ENCODE results near the gene DEFB118. TPM values are rescaled to one million over a fixed set of nuclear protein-coding genes. Genes with fewer than 3 reads are reported as not detected.
"Not testable (repeated sequence)": the region's sequence is repeated elsewhere in the genome, so short reads cannot be mapped to it uniquely, and the experiment has no call there.

Gene DEFB118, protein sequence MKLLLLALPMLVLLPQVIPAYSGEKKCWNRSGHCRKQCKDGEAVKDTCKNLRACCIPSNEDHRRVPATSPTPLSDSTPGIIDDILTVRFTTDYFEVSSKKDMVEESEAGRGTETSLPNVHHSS
- total RNA-seq: not detected in 2 replicates

DNA sequence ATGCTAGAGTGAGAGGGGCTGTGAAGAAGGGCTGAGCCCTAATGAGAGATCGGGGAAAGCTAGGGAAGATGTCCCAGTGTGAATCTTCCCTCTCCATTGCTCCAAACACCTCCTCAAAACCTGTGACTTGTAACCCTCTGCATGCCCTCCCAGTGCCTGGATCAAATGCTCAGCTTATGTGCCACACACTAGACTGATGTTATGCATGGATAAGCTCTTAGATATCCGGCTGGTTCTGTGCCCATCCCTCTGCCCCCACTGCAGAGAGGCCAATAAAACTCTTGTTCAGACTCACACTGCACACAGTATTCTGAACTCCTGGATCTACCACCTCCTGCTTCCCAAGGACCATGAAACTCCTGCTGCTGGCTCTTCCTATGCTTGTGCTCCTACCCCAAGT, at the start of gene DEFB118:
TSS of gene DEFB118 (plus strand) at position 301 of the 400 bp plus-strand sequence. CDS start at position 351, 50 bp downstream.
- Histone ChIP-seq H3K36me3 (ENCODE audit: control insufficient read depth, insufficient read depth, low read length) (no peaks in the 10 kb centered on the region), H3K4me3 (ENCODE audit: low read depth, low read length) (no peak within 1 kb of the TSS), H3K27me3 (ENCODE audit: control insufficient read depth, insufficient read depth, low read length) (no peaks in the 10 kb centered on the region)
- TF ChIP-seq, protein P1, sequence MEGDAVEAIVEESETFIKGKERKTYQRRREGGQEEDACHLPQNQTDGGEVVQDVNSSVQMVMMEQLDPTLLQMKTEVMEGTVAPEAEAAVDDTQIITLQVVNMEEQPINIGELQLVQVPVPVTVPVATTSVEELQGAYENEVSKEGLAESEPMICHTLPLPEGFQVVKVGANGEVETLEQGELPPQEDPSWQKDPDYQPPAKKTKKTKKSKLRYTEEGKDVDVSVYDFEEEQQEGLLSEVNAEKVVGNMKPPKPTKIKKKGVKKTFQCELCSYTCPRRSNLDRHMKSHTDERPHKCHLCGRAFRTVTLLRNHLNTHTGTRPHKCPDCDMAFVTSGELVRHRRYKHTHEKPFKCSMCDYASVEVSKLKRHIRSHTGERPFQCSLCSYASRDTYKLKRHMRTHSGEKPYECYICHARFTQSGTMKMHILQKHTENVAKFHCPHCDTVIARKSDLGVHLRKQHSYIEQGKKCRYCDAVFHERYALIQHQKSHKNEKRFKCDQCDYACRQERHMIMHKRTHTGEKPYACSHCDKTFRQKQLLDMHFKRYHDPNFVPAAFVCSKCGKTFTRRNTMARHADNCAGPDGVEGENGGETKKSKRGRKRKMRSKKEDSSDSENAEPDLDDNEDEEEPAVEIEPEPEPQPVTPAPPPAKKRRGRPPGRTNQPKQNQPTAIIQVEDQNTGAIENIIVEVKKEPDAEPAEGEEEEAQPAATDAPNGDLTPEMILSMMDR (IDR thresholded peaks at IDR 0.05; ENCODE audit: insufficient read depth, low read length, poor library complexity, severe bottlenecking): no peak
- DNase-seq (ENCODE audit: low read depth): no peak

DNA sequence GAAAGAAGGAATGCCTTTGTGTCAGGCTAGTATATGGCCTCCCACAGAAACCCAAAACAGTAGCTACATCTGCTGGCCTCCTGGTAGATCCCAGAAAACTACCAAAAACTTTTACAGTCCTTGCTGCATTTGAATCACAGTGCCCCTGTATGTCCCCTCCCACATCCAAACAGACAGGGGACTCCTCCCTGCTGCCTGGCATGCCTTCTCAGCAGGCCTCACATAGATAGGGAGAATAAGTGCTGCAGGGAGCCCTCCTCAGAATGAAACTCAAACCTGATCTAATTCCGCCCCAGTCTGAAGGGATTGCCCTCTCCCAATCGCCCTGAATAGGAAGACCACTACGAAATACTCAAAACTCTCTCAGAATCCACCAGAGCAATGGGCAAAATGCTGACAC, 45.9 kb upstream of the DEFB118 start:
- Histone ChIP-seq H3K4me3 (ENCODE audit: low read depth, low read length) (no peak overlapping the region), H3K27me3 (ENCODE audit: control insufficient read depth, insufficient read depth, low read length) (no peaks in the 10 kb centered on the region), H3K36me3 (ENCODE audit: control insufficient read depth, insufficient read depth, low read length) (no peaks in the 10 kb centered on the region)
- DNase-seq (ENCODE audit: low read depth): no peak
- TF ChIP-seq, protein P1 (IDR thresholded peaks at IDR 0.05; ENCODE audit: insufficient read depth, low read length, poor library complexity, severe bottlenecking): no peak

DNA sequence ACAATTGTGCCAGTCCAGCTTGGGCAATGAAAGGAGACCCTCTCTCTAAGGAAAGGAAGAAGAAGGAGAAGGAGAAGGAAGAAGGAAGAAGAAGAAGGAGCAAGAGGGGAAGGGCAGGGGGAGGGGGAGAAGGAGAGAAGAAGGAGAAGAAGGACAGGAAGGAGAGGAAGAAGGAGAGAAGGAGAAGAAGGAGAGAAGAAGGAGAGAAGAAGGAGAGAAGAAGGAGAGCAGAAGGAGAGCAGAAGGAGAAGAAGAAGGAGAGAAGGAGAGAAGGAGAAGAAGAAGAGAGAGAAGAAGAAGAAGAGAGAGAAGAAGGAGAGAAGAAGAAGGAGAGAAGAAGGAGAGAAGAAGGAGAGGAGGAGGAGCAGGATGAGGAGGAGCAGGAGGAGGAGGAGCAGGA, 37.5 kb upstream of the DEFB118 start:
- H3K27me3 ChIP-seq (ENCODE audit: control insufficient read depth, insufficient read depth, low read length): no peaks in the 10 kb centered on the region
- H3K4me3 ChIP-seq (ENCODE audit: low read depth, low read length): no peak overlapping the region
- DNase-seq (ENCODE audit: low read depth): no peak
- no peaks in the 10 kb centered on the region for H3K36me3 ChIP-seq (ENCODE audit: control insufficient read depth, insufficient read depth, low read length)
- TF ChIP-seq, protein P1 (IDR thresholded peaks at IDR 0.05; ENCODE audit: insufficient read depth, low read length, poor library complexity, severe bottlenecking): no peak

DNA sequence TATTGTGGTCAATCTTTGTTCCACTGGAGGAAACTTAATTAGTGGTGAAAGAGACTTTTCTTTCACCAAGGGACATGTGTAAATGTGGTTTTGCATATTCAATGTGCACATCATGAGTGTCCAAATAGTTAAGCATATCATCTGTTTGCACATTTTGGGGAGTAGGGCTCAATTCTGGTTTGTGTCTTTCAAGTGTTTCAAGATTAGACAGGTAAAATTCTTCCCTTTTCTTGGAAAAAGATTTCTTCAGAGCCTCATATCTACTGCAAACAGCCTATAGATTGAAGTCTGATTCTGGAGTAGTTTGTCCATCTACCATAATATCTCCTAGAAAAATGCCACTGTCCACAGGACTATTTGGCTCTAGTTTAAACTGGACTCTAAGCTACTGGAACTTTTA, 26.9 kb upstream of the DEFB118 start:
- no peak for DNase-seq (ENCODE audit: low read depth)
- TF ChIP-seq, protein P1 (IDR thresholded peaks at IDR 0.05; ENCODE audit: insufficient read depth, low read length, poor library complexity, severe bottlenecking): no peak
- no peaks in the 10 kb centered on the region for H3K27me3 ChIP-seq (ENCODE audit: control insufficient read depth, insufficient read depth, low read length)

DNA sequence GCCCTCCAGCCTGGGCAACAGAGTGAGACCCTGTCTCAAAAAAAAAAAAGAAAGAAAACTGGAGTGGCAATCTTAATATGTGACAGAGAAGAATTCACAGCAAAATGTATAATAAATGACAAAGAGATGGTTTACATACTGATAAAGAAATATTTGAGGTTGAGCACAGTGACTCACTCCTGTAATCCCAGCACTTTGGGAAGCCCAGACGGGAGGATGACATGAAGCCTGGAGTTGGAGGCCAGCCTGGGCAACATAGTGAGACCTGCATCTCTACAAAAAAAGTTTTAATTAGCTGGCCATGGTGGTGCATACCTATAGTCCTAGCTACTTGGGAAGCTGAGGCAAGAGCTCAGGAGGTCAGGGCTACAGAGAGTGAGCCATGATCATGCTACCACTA, 12.4 kb upstream of the DEFB118 start:
- no peak for DNase-seq (ENCODE audit: low read depth)
- TF ChIP-seq, protein P1 (IDR thresholded peaks at IDR 0.05; ENCODE audit: insufficient read depth, low read length, poor library complexity, severe bottlenecking): no peak
- Histone ChIP-seq H3K4me3 (ENCODE audit: low read depth, low read length) (no peak overlapping the region), H3K27me3 (ENCODE audit: control insufficient read depth, insufficient read depth, low read length) (no peaks in the 10 kb centered on the region), H3K36me3 (ENCODE audit: control insufficient read depth, insufficient read depth, low read length) (no peaks in the 10 kb centered on the region)

More for the DNA sequence above, 26.9 kb upstream of the DEFB118 start:
- no peak overlapping the region for H3K4me3 ChIP-seq (ENCODE audit: low read depth, low read length)
- no peaks in the 10 kb centered on the region for H3K36me3 ChIP-seq (ENCODE audit: control insufficient read depth, insufficient read depth, low read length)

DNA sequence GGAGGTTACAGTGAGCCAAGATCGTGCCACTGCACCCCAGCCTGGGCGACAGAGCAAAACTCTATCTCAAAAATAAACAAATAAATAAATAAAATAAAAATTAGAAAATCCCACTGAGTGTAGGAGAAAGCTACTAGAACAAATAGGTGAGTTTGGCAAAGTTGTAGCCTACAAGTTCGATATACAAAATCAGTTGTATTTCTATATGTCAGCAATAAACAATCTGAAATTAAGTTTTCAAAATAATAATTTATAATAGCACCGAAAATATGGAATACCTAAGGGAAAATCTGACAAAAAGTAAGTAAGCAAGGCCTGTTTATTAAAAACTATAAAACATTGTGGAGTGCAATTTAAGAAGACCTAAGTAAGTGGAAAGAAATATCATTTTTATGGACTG, 5.1 kb upstream of the DEFB118 start:
- no peak overlapping the region for H3K4me3 ChIP-seq (ENCODE audit: low read depth, low read length)
- TF ChIP-seq, protein P1 (IDR thresholded peaks at IDR 0.05; ENCODE audit: insufficient read depth, low read length, poor library complexity, severe bottlenecking): no peak
- H3K36me3 ChIP-seq (ENCODE audit: control insufficient read depth, insufficient read depth, low read length): no peaks in the 10 kb centered on the region
- no peak for DNase-seq (ENCODE audit: low read depth)
- no peaks in the 10 kb centered on the region for H3K27me3 ChIP-seq (ENCODE audit: control insufficient read depth, insufficient read depth, low read length)

DNA sequence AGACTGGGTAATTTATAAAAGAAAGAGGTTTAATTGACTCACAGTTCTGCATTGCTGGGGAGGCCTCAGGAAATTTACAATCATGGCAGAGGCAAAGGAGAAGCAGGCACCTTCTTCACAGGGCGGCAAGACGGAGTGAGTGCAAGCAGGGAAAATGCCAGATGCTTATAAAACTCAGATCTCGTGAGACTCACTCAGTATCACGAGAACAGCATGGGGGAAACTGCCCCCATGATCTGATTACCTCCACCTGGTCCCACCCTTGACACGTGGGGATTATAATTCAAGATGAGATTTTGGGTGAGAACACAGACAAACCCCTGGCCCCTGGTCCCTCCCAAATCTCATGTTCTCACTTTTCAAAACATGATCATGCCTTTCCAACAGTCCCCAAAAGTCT, 4.1 kb upstream of the DEFB118 start:
- H3K27me3 ChIP-seq (ENCODE audit: control insufficient read depth, insufficient read depth, low read length); DNase-seq (ENCODE audit: low read depth); H3K4me3 ChIP-seq (ENCODE audit: low read depth, low read length); H3K36me3 ChIP-seq (ENCODE audit: control insufficient read depth, insufficient read depth, low read length): not testable (repeated sequence)
